Measurements from ENCODE around the gene ALK. TPM values are rescaled to one million over a fixed set of nuclear protein-coding genes. Genes with fewer than 3 reads are reported as not detected.

ALK gene
- total RNA-seq, 1 donor from 2014 or later: 1.1 TPM

- intact Hi-C loops (cut with DNase I): no loop called here
- ATAC-seq: no peak
- H3K27me3 ChIP-seq (ENCODE audit: low read depth): no peaks in the 10 kb centered on the region
- no peaks in the 10 kb centered on the region for H3K9me3 ChIP-seq
- TF ChIP-seq CTCF (IDR thresholded peaks at IDR 0.05): no peak
- H3K36me3 ChIP-seq: no peaks in the 10 kb centered on the region
- H3K4me1 ChIP-seq: no peaks in the 10 kb centered on the region
- no peak overlapping the region for H3K4me3 ChIP-seq
- no peak for DNase-seq
- H3K27ac ChIP-seq: no peak overlapping the region
Measured at GRCh38 chr2:29459445-29460179, 461.8 kb downstream of the ALK start.

- ATAC-seq (no peak), DNase-seq (no peak)
- TF ChIP-seq CTCF (IDR thresholded peaks at IDR 0.05): no peak
- intact Hi-C loops (cut with DNase I): no loop called here
- Histone ChIP-seq H3K27ac (no peak overlapping the region), H3K4me1 (no peaks in the 10 kb centered on the region), H3K4me3 (no peak overlapping the region), H3K27me3 (ENCODE audit: low read depth) (no peaks in the 10 kb centered on the region), H3K36me3 (no peaks in the 10 kb centered on the region), H3K9me3 (no peaks in the 10 kb centered on the region)
Measured at GRCh38 chr2:29456429-29456828, 465.0 kb downstream of the ALK start.

GRCh38 chr2:29455200-29455860, 466.1 kb downstream of the ALK start:
- intact Hi-C loops (cut with DNase I): no loop called here
- no peak for ATAC-seq

GRCh38 chr2:29452036-29452435, 469.4 kb downstream of the ALK start:
- no peak overlapping the region for H3K27ac ChIP-seq
- ATAC-seq: no peak
- intact Hi-C loops (cut with DNase I): no loop called here
- TF ChIP-seq CTCF (IDR thresholded peaks at IDR 0.05): no peak
- no peaks in the 10 kb centered on the region for H3K9me3 ChIP-seq
- no peak for DNase-seq
- H3K27me3 ChIP-seq (ENCODE audit: low read depth): no peaks in the 10 kb centered on the region
- no peaks in the 10 kb centered on the region for H3K4me1 ChIP-seq
- H3K36me3 ChIP-seq: no peaks in the 10 kb centered on the region
- no peak overlapping the region for H3K4me3 ChIP-seq

More at GRCh38 chr2:29455200-29455860, 466.1 kb downstream of the ALK start:
- Histone ChIP-seq H3K4me1 (no peaks in the 10 kb centered on the region), H3K36me3 (no peaks in the 10 kb centered on the region), H3K27ac (no peak overlapping the region), H3K4me3 (no peak overlapping the region), H3K27me3 (ENCODE audit: low read depth) (no peaks in the 10 kb centered on the region), H3K9me3 (no peaks in the 10 kb centered on the region)
- DNase-seq: no peak
- no peak for TF ChIP-seq CTCF (IDR thresholded peaks at IDR 0.05)

- no peak for TF ChIP-seq CTCF (IDR thresholded peaks at IDR 0.05)
- H3K4me3 ChIP-seq: no peak overlapping the region
- intact Hi-C loops (cut with DNase I): no loop called here
- DNase-seq (no peak), ATAC-seq (no peak)
- no peaks in the 10 kb centered on the region for H3K27me3 ChIP-seq (ENCODE audit: low read depth)
- no peaks in the 10 kb centered on the region for H3K4me1 ChIP-seq
- no peak overlapping the region for H3K27ac ChIP-seq
- H3K36me3 ChIP-seq: no peaks in the 10 kb centered on the region
- no peaks in the 10 kb centered on the region for H3K9me3 ChIP-seq
Measured at GRCh38 chr2:29450596-29451222, 470.7 kb downstream of the ALK start.
